WERI-Rb-1 (cell line): ENCODE results near the gene MS4A15.

Source experiments
- DNase-seq: peaks from one replicate; pipeline ENCODE4 v3.0.0-alpha.2; 2020
- H3K27ac ChIP-seq: fragments of 250-450 bp; sonication (Bioruptor Pico); 2 replicates; pipeline ENCODE4 v1.5.1; 2020; ENCODE audit warnings: mild to moderate bottlenecking, moderate library complexity
- H3K27me3 ChIP-seq: fragments of 250-450 bp; sonication (Bioruptor Pico); 2 replicates; pipeline ENCODE4 v1.5.1; 2021; ENCODE audit warnings: mild to moderate bottlenecking, low read depth, moderate library complexity; ENCODE audit not compliant: insufficient read depth, severe bottlenecking
- H3K36me3 ChIP-seq: fragments of 250-450 bp; sonication (Bioruptor Pico); 2 replicates; pipeline ENCODE4 v1.5.1; 2020; ENCODE audit warnings: mild to moderate bottlenecking, moderate library complexity
- H3K4me3 ChIP-seq: 2 replicates; pipeline ENCODE4 v1.5.1; 2011; ENCODE audit warnings: low read depth, mild to moderate bottlenecking, control low read depth, low read length
- H3K9me3 ChIP-seq: fragments of 250-450 bp; sonication (Bioruptor Pico); 2 replicates; pipeline ENCODE4 v1.5.1; 2021; ENCODE audit warnings: mild to moderate bottlenecking, moderate library complexity; ENCODE audit not compliant: severe bottlenecking
- TF ChIP-seq, protein P1 (sequence below): IDR thresholded peaks from 2 replicates; pipeline ENCODE4 v1.5.1; 2011; ENCODE audit warnings: low read depth, mild to moderate bottlenecking, control low read depth, inconsistent platforms, low read length

The MS4A15 gene

DNA sequence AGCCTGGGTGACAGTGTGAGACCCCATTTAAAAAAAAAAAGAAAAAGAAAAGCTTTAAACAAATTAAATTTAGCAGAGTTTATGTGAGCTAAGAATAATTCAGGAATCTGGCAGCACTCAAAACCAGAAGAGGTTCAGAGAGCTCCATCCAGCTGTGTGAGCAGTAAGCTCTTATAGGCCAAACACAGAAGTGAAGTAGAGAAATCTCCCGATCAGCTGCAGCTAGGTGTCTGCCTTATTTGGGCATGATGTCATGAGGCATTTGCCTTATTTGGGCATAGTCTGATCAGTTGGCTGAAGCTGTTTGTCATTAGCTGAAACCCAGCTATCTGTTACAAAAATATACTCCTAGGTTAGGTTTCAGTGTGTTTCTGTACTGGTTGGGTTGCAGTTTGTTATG lies 8.2 kb downstream of the MS4A15 start:
- no peaks in the 10 kb centered on the region for H3K9me3 ChIP-seq
- DNase-seq: no peak
- no peak overlapping the region for H3K27ac ChIP-seq
- TF ChIP-seq, protein P1, sequence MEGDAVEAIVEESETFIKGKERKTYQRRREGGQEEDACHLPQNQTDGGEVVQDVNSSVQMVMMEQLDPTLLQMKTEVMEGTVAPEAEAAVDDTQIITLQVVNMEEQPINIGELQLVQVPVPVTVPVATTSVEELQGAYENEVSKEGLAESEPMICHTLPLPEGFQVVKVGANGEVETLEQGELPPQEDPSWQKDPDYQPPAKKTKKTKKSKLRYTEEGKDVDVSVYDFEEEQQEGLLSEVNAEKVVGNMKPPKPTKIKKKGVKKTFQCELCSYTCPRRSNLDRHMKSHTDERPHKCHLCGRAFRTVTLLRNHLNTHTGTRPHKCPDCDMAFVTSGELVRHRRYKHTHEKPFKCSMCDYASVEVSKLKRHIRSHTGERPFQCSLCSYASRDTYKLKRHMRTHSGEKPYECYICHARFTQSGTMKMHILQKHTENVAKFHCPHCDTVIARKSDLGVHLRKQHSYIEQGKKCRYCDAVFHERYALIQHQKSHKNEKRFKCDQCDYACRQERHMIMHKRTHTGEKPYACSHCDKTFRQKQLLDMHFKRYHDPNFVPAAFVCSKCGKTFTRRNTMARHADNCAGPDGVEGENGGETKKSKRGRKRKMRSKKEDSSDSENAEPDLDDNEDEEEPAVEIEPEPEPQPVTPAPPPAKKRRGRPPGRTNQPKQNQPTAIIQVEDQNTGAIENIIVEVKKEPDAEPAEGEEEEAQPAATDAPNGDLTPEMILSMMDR: no peak
- no peaks in the 10 kb centered on the region for H3K27me3 ChIP-seq
- no peak overlapping the region for H3K4me3 ChIP-seq
- no peaks in the 10 kb centered on the region for H3K36me3 ChIP-seq

DNA sequence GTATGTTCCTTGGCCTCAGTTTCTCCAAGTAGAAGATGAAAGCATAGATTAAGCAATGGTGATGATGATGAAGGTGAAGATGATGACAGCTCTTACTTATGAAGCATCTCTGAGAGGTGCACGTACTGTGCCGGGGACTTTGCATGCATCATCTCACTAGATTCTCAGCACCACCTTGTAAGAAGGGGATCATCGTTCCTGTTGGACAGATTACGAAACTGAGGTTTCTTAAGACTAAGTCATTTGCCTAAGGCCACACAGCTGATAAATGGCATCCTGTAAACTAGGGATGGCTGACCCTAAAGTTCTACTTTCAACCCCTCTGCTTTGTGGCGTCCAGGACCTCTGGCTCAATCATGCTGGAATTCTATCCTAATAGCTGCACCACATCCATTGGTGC lies 8.7 kb downstream of the MS4A15 start:
- no peaks in the 10 kb centered on the region for H3K36me3 ChIP-seq
- H3K27ac ChIP-seq: no peak overlapping the region
- no peaks in the 10 kb centered on the region for H3K9me3 ChIP-seq
- DNase-seq: no peak
- H3K4me3 ChIP-seq: no peak overlapping the region
- H3K27me3 ChIP-seq: no peaks in the 10 kb centered on the region
- TF ChIP-seq, protein P1: no peak

DNA sequence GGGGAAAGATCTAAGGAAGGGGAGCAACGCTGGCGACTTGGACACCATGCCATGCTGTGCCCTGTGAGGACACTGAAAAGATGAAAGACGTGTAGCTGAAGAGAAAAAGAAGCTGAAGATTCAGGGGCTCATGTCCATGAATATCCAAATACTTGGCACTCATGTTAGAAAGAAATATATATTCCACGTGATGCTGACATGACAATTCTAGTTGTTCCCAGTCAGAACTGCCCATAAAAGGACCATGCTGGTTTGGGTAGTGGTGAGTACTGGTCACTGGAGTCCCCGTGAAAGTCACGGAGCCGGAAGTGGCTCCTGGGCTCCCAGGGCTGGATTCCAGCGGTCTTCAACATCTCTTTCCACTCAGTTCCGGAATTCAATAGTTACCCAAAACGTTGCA lies 9.9 kb downstream of the MS4A15 start:
- no peak for DNase-seq
- no peak overlapping the region for H3K27ac ChIP-seq
- H3K9me3 ChIP-seq: no peaks in the 10 kb centered on the region
- no peaks in the 10 kb centered on the region for H3K27me3 ChIP-seq
- no peak overlapping the region for H3K4me3 ChIP-seq
- TF ChIP-seq, protein P1: no peak
- no peaks in the 10 kb centered on the region for H3K36me3 ChIP-seq

DNA sequence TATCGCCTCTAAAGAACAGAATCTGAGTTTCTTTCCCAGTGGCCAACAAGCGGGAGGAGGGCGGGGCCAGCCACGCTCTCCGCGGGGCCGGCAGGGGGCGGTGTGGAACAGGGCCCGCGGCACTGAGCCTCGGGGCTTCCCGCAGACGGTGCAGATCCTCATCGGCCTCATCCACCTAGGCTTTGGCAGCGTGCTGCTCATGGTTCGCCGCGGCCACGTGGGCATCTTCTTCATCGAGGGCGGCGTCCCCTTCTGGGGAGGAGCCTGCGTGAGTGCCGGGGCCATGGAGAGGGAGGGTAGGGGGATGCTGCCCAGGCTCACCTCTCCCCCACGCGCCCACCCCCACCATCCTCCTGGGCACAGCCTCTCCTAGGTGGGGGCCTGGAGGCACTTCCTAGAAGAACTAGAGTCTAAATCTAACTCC lies 10.7 kb downstream of the MS4A15 start:
- Histone ChIP-seq H3K27ac (no peak overlapping the region), H3K36me3 (no peaks in the 10 kb centered on the region), H3K9me3 (no peaks in the 10 kb centered on the region), H3K27me3 (no peaks in the 10 kb centered on the region), H3K4me3 (no peak overlapping the region)
- TF ChIP-seq, protein P1: no peak
- DNase-seq: no peak

DNA sequence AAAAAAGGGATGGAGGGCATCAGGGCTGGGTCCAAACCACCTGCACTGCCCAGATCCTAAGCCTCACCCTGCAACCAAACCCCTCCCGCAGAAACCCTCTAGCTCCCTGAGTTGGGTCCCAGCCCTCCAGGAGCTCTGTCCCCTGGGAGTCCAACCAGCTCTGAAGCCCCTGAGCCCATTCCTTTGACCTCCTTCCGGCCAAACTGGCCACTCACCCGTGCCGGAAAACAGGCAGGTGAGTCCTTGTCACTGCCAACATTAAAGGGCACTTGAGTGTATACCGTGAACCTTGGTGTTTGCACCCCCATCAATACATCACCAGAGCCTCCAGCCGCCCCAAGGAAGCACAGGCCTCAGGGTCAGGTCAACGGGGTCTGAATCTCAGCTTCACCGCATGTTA lies 11.5 kb downstream of the MS4A15 start:
- no peak for DNase-seq
- Histone ChIP-seq H3K4me3 (no peak overlapping the region), H3K27ac (no peak overlapping the region), H3K36me3 (no peaks in the 10 kb centered on the region), H3K9me3 (no peaks in the 10 kb centered on the region), H3K27me3 (no peaks in the 10 kb centered on the region)
- TF ChIP-seq, protein P1: no peak

DNA sequence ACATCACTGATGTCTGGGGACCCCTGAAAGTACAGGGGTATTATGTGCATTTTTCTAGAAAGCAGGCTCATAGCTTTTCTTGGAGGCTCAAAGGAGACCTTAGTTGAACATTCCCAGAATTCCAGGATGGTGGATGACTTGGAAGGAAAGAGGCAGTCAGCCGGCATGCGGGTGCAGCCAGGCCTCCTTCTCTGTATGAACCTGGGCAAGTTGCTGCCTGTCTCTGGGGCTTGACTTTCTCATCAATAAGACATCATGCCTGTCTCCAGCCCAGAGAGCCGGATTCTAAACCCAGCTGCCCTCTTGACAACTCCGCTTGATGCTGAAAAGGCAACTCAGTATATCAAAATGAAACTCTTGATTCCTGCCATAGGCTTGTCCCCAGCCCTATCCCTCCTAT lies 12.6 kb downstream of the MS4A15 start:
- H3K4me3 ChIP-seq: no peak overlapping the region
- DNase-seq: no peak
- TF ChIP-seq, protein P1: no peak
- H3K27me3 ChIP-seq: no peaks in the 10 kb centered on the region
- no peaks in the 10 kb centered on the region for H3K9me3 ChIP-seq
- H3K36me3 ChIP-seq: no peaks in the 10 kb centered on the region
- no peak overlapping the region for H3K27ac ChIP-seq
